ENCODE data around the gene GZMM. TPM values are rescaled to one million over a fixed set of nuclear protein-coding genes. Genes with fewer than 3 reads are reported as not detected.

GZMM gene
- total and polyA plus RNA-seq, 2 of the 13 experiments (the other 11 are each of a cell fraction or from before 2014, with no cell fraction given), result 0.07 TPM; not detected in 1

GRCh38 chr19:570937-571565 lies 27.2 kb downstream of the GZMM start (continued):
- TF ChIP-seq, protein P1, sequence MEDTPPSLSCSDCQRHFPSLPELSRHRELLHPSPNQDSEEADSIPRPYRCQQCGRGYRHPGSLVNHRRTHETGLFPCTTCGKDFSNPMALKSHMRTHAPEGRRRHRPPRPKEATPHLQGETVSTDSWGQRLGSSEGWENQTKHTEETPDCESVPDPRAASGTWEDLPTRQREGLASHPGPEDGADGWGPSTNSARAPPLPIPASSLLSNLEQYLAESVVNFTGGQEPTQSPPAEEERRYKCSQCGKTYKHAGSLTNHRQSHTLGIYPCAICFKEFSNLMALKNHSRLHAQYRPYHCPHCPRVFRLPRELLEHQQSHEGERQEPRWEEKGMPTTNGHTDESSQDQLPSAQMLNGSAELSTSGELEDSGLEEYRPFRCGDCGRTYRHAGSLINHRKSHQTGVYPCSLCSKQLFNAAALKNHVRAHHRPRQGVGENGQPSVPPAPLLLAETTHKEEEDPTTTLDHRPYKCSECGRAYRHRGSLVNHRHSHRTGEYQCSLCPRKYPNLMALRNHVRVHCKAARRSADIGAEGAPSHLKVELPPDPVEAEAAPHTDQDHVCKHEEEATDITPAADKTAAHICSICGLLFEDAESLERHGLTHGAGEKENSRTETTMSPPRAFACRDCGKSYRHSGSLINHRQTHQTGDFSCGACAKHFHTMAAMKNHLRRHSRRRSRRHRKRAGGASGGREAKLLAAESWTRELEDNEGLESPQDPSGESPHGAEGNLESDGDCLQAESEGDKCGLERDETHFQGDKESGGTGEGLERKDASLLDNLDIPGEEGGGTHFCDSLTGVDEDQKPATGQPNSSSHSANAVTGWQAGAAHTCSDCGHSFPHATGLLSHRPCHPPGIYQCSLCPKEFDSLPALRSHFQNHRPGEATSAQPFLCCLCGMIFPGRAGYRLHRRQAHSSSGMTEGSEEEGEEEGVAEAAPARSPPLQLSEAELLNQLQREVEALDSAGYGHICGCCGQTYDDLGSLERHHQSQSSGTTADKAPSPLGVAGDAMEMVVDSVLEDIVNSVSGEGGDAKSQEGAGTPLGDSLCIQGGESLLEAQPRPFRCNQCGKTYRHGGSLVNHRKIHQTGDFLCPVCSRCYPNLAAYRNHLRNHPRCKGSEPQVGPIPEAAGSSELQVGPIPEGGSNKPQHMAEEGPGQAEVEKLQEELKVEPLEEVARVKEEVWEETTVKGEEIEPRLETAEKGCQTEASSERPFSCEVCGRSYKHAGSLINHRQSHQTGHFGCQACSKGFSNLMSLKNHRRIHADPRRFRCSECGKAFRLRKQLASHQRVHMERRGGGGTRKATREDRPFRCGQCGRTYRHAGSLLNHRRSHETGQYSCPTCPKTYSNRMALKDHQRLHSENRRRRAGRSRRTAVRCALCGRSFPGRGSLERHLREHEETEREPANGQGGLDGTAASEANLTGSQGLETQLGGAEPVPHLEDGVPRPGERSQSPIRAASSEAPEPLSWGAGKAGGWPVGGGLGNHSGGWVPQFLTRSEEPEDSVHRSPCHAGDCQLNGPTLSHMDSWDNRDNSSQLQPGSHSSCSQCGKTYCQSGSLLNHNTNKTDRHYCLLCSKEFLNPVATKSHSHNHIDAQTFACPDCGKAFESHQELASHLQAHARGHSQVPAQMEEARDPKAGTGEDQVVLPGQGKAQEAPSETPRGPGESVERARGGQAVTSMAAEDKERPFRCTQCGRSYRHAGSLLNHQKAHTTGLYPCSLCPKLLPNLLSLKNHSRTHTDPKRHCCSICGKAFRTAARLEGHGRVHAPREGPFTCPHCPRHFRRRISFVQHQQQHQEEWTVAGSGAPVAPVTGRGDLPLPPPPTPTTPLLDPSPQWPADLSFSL (CRISPR knock-in tag; IDR thresholded peaks at IDR 0.05), result peak; percentile 37; the same call in 1 of the 2 replicates
- TF ChIP-seq ZFP37 (CRISPR knock-in tag; IDR thresholded peaks at IDR 0.05; ENCODE audit: borderline replicate concordance) (peak; percentile 12; the same call in 1 of the 2 replicates), MTA3 (CRISPR knock-in tag; IDR thresholded peaks at IDR 0.05) (no peak), ZNF10 (CRISPR knock-in tag; IDR thresholded peaks at IDR 0.05; ENCODE audit: borderline replicate concordance, low read depth) (no peak), ETV5 (CRISPR knock-in tag; IDR thresholded peaks at IDR 0.05; ENCODE audit: borderline replicate concordance) (peak; percentile 26; the same call in 1 of the 2 replicates), RFXAP (CRISPR knock-in tag; IDR thresholded peaks at IDR 0.05; ENCODE audit: borderline replicate concordance) (0 out of 2 replicates have a peak, but pooled peaks have one; percentile 45), TMF1 (CRISPR knock-in tag; IDR thresholded peaks at IDR 0.05; ENCODE audit: low read depth) (no peak), GABPB1 (CRISPR knock-in tag; IDR thresholded peaks at IDR 0.05) (peak; percentile 36; the same call in 1 of the 2 replicates), MTA1 (CRISPR knock-in tag; IDR thresholded peaks at IDR 0.05; ENCODE audit: borderline replicate concordance) (peak; percentile 91), ZBTB38 (CRISPR knock-in tag; IDR thresholded peaks at IDR 0.05) (peak; percentile 51; the same call in 1 of the 2 replicates), EED (CRISPR knock-in tag; IDR thresholded peaks at IDR 0.05) (peak; percentile 83; the same call in 1 of the 2 replicates), ZBTB21 (CRISPR knock-in tag; IDR thresholded peaks at IDR 0.05) (no peak), SP1 (IDR thresholded peaks at IDR 0.05) (no peak), SP1 (CRISPR knock-in tag; IDR thresholded peaks at IDR 0.05) (peak; percentile 41; the same call in 1 of the 2 replicates), NKX3-1 (CRISPR knock-in tag; IDR thresholded peaks at IDR 0.05) (0 out of 2 replicates have a peak, but pooled peaks have one; percentile 19), ZNF264 (CRISPR knock-in tag; IDR thresholded peaks at IDR 0.05) (0 out of 2 replicates have a peak, but pooled peaks have one; percentile 40), POLR2A (IDR thresholded peaks at IDR 0.05; ENCODE audit: insufficient read depth in 1 of 2, low read depth in 2 of 2, low read length in 2 of 2) (peak; percentile 57 to 71), ZBTB20 (CRISPR knock-in tag; IDR thresholded peaks at IDR 0.05; ENCODE audit: borderline replicate concordance, low read depth) (0 out of 2 replicates have a peak, but pooled peaks have one; percentile 18)
- TF ChIP-seq, protein P2, sequence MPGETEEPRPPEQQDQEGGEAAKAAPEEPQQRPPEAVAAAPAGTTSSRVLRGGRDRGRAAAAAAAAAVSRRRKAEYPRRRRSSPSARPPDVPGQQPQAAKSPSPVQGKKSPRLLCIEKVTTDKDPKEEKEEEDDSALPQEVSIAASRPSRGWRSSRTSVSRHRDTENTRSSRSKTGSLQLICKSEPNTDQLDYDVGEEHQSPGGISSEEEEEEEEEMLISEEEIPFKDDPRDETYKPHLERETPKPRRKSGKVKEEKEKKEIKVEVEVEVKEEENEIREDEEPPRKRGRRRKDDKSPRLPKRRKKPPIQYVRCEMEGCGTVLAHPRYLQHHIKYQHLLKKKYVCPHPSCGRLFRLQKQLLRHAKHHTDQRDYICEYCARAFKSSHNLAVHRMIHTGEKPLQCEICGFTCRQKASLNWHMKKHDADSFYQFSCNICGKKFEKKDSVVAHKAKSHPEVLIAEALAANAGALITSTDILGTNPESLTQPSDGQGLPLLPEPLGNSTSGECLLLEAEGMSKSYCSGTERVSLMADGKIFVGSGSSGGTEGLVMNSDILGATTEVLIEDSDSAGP (CRISPR knock-in tag; IDR thresholded peaks at IDR 0.05; ENCODE audit: borderline replicate concordance), result peak; percentile 65; the same call in 1 of the 2 replicates
- TF ChIP-seq, protein P3, sequence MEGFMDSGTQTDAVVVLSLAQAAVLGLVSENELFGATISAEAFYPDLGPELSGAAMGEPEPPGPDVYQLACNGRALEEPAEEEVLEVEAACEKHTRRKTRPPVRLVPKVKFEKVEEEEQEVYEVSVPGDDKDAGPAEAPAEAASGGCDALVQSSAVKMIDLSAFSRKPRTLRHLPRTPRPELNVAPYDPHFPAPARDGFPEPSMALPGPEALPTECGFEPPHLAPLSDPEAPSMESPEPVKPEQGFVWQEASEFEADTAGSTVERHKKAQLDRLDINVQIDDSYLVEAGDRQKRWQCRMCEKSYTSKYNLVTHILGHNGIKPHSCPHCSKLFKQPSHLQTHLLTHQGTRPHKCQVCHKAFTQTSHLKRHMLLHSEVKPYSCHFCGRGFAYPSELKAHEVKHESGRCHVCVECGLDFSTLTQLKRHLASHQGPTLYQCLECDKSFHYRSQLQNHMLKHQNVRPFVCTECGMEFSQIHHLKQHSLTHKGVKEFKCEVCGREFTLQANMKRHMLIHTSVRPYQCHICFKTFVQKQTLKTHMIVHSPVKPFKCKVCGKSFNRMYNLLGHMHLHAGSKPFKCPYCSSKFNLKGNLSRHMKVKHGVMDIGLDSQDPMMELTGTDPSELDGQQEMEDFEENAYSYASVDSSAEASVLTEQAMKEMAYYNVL (CRISPR knock-in tag; IDR thresholded peaks at IDR 0.05; ENCODE audit: borderline replicate concordance), result no peak

Data from HepG2 (cell line).